ELR (cell line): ENCODE data around the gene BOLA3.
"Not testable (repeated sequence)": the region's sequence is repeated elsewhere in the genome, so short reads cannot be mapped to it uniquely, and the experiment has no call there.

Source experiments
- DNase-seq: peaks from one replicate; pipeline ENCODE4 v3.0.0-alpha.2; 2015; ENCODE audit warnings: low read depth

Gene BOLA3

GRCh38 chr2:74147727-74148456 lies at the start of gene BOLA3:
TSS of gene BOLA3 (minus strand) at chr2:74147912. CDS start at chr2:74147874, 38 bp downstream.
- DNase-seq: peak; percentile 90

GRCh38 chr2:74197049-74197448 lies 49.3 kb upstream of the BOLA3 start:
- DNase-seq: no peak

GRCh38 chr2:74194799-74195198 lies 47.1 kb upstream of the BOLA3 start:
- no peak for DNase-seq

GRCh38 chr2:74191596-74192380 lies 44.1 kb upstream of the BOLA3 start:
- no peak for DNase-seq

- no peak for DNase-seq
These were observed 41.0 kb upstream of the BOLA3 start for GRCh38 chr2:74188696-74189095.

- DNase-seq: no peak
These were observed 40.4 kb upstream of the BOLA3 start for GRCh38 chr2:74188018-74188601.

GRCh38 chr2:74186706-74187105 lies 39.0 kb upstream of the BOLA3 start:
- not testable (repeated sequence) for DNase-seq

GRCh38 chr2:74186038-74186437 lies 38.3 kb upstream of the BOLA3 start:
- DNase-seq: no peak

GRCh38 chr2:74183878-74184277 lies 36.2 kb upstream of the BOLA3 start:
- no peak for DNase-seq

- DNase-seq: no peak
These were observed 34.0 kb upstream of the BOLA3 start for GRCh38 chr2:74181739-74182138.

GRCh38 chr2:74179063-74179865 lies 31.6 kb upstream of the BOLA3 start:
- DNase-seq: no peak

- peak; percentile 100 for DNase-seq
These were observed 30.7 kb upstream of the BOLA3 start, which contains the start of gene MOB1A for GRCh38 chr2:74178211-74179062. TSS of gene MOB1A (minus strand) at chr2:74178879. CDS start at chr2:74178674, 205 bp downstream.

GRCh38 chr2:74177696-74178095 lies 30.0 kb upstream of the BOLA3 start:
- DNase-seq: no peak

GRCh38 chr2:74174909-74175308 lies 27.2 kb upstream of the BOLA3 start:
- no peak for DNase-seq

- no peak for DNase-seq
These were observed 21.0 kb upstream of the BOLA3 start for GRCh38 chr2:74168739-74169138.

GRCh38 chr2:74164761-74165160 lies 17.0 kb upstream of the BOLA3 start:
- no peak for DNase-seq

- no peak for DNase-seq
These were observed 15.2 kb upstream of the BOLA3 start for GRCh38 chr2:74162951-74163350.

- no peak for DNase-seq
These were observed 8.1 kb upstream of the BOLA3 start for GRCh38 chr2:74155830-74156229.

GRCh38 chr2:74152954-74153353 lies 5.2 kb upstream of the BOLA3 start:
- no peak for DNase-seq

- no peak for DNase-seq
These were observed 2.0 kb upstream of the BOLA3 start for GRCh38 chr2:74149570-74150319.

GRCh38 chr2:74149247-74149525 lies 1.5 kb upstream of the BOLA3 start:
- DNase-seq: no peak
